H1 (cell line): ENCODE data around the gene SLC7A7. TPM values are rescaled to one million over a fixed set of nuclear protein-coding genes. Genes with fewer than 3 reads are reported as not detected.

Experiments used
- CTCF ChIA-PET: fragments of 300-600 bp; sonication (Branson Sonifier 250); formaldehyde crosslinking; loops from one replicate; lab custom pipeline; 2021; ENCODE audit not compliant: partially characterized antibody; lab: Charles Lee
- POLR2A ChIA-PET: fragments of 300-600 bp; sonication (Branson Sonifier 250); formaldehyde crosslinking; loops from one replicate; lab custom pipeline; 2021; ENCODE audit warnings: inconsistent platforms; ENCODE audit not compliant: partially characterized antibody; lab: Charles Lee
- DNase-seq, 2 experiments: peaks; one replicate each; pipeline versions ENCODE4 v3.0.0 to v3.0.0-alpha.2; 2010 to 2022; ENCODE audit warnings: low spot score in 2 of 2, low read depth in 1 of 2, mixed read lengths in 1 of 2
- FAIRE-seq: peaks from 2 replicates; lab custom pipeline; 2011; peaks lifted over from hg19 to GRCh38; lab: Jason Lieb, UNC
- H2AFZ ChIP-seq: 2 replicates; pipeline ENCODE4 v1.8.1; 2012; ENCODE audit warnings: low read length, inconsistent platforms
- H2AK5ac ChIP-seq: 2 replicates; pipeline ENCODE4 v1.6.1; 2013; ENCODE audit warnings: low read depth, low read length
- H2BK120ac ChIP-seq: replicated peaks from 2 replicates; pipeline ENCODE3; 2013; ENCODE audit warnings: low read depth, low read length, inconsistent platforms
- H2BK12ac ChIP-seq: 2 replicates; pipeline ENCODE4 v1.6.1; 2013; ENCODE audit warnings: low read depth, low read length
- H2BK15ac ChIP-seq: 2 replicates; pipeline ENCODE4 v1.6.1; 2013; ENCODE audit warnings: low read length
- H2BK20ac ChIP-seq: 2 replicates; pipeline ENCODE4 v1.6.1; 2013; ENCODE audit warnings: low read length
- H2BK5ac ChIP-seq: 2 replicates; pipeline ENCODE4 v1.6.1; 2013; ENCODE audit warnings: low read depth, low read length
- H3K14ac ChIP-seq: 2 replicates; pipeline ENCODE4 v1.6.1; 2013; ENCODE audit warnings: inconsistent platforms; ENCODE audit not compliant: insufficient read length
- H3K18ac ChIP-seq: 2 replicates; pipeline ENCODE4 v1.6.1; 2013; ENCODE audit warnings: low read length; ENCODE audit errors: extremely low read depth
- H3K23ac ChIP-seq: 2 replicates; pipeline ENCODE4 v1.6.1; 2013; ENCODE audit warnings: inconsistent platforms; ENCODE audit not compliant: insufficient read length
- H3K23me2 ChIP-seq: 2 replicates; pipeline ENCODE4 v1.6.1; 2013; ENCODE audit warnings: low read depth, low read length
- H3K27ac ChIP-seq: 2 replicates; pipeline ENCODE4 v1.6.1; 2011; ENCODE audit warnings: low read depth, low read length, inconsistent platforms
- H3K27me3 ChIP-seq, 4 experiments: replicated peaks in 1 of 4; 1 replicate in 1 of 4; 2 replicates in 3 of 4; pipeline versions ENCODE4 v1.6.1 to v1.8.1; 2011 to 2013; ENCODE audit warnings: low read length in 3 of 4, mild to moderate bottlenecking in 3 of 4, inconsistent platforms in 2 of 4, mixed read lengths in 2 of 4, moderate library complexity in 1 of 4; ENCODE audit not compliant: control insufficient read depth in 3 of 4, insufficient read depth in 3 of 4; ENCODE audit errors: extremely low read depth in 1 of 4
- H3K36me3 ChIP-seq, 4 experiments: 2 replicates each; pipeline versions ENCODE4 v1.6.1 to v1.8.1; 2011 to 2013; ENCODE audit warnings: mild to moderate bottlenecking in 4 of 4, low read length in 3 of 4, moderate library complexity in 2 of 4, control low read depth in 1 of 4, inconsistent platforms in 1 of 4; ENCODE audit not compliant: insufficient read depth in 4 of 4, control insufficient read depth in 2 of 4
- H3K4ac ChIP-seq: replicated peaks from 2 replicates; pipeline ENCODE3; 2013; ENCODE audit warnings: low read length, low read depth, mixed read lengths, inconsistent platforms; ENCODE audit not compliant: insufficient read length
- H3K4me1 ChIP-seq, 4 experiments: replicated peaks in 1 of 4; 1 replicate in 1 of 4; 2 replicates in 3 of 4; pipeline versions ENCODE4 v1.6.1 to v1.8.1; 2011 to 2013; ENCODE audit warnings: low read length in 3 of 4, inconsistent platforms in 2 of 4, mixed read lengths in 1 of 4; ENCODE audit not compliant: insufficient read depth in 4 of 4, control insufficient read depth in 3 of 4
- H3K4me2 ChIP-seq, 2 experiments: 2 replicates each; pipeline versions ENCODE4 v1.6.1 to v1.8.1; 2011 to 2013; ENCODE audit warnings: low read depth in 2 of 2, low read length in 2 of 2, control low read depth in 1 of 2, inconsistent platforms in 1 of 2, mild to moderate bottlenecking in 1 of 2; ENCODE audit not compliant: insufficient read depth in 1 of 2
- H3K4me3 ChIP-seq, 4 experiments: fragments of 200-600, 300-600 bp in 1 of 4; sonication (generic), shearing (Covaris generic), sonication (Bioruptor Twin) in 1 of 4; 2 replicates each; pipeline versions ENCODE4 v1.5.1 to v1.8.1; 2011 to 2016; ENCODE audit warnings: low read length in 4 of 4, low read depth in 3 of 4, control low read depth in 2 of 4, inconsistent platforms in 2 of 4, mild to moderate bottlenecking in 2 of 4, mixed read lengths in 1 of 4, moderate library complexity in 1 of 4; ENCODE audit not compliant: insufficient read depth in 2 of 4; ENCODE audit errors: extremely low read depth in 1 of 4
- H3K56ac ChIP-seq: replicated peaks from 2 replicates; pipeline ENCODE3; 2013; ENCODE audit warnings: low read depth, mild to moderate bottlenecking, mixed read lengths, low read length, inconsistent platforms; ENCODE audit not compliant: insufficient read length
- H3K79me1 ChIP-seq: 2 replicates; pipeline ENCODE4 v1.6.1; 2013; ENCODE audit warnings: low read depth, low read length, control low read depth
- H3K79me2 ChIP-seq, 2 experiments: 2 replicates each; pipeline versions ENCODE4 v1.6.1 to v1.8.1; 2012 to 2013; ENCODE audit warnings: low read length in 2 of 2, mild to moderate bottlenecking in 2 of 2, inconsistent platforms in 1 of 2; ENCODE audit not compliant: insufficient read depth in 2 of 2, control insufficient read depth in 1 of 2
- H3K9ac ChIP-seq, 4 experiments: replicated peaks in 1 of 4; 1 replicate in 1 of 4; 2 replicates in 3 of 4; pipeline versions ENCODE4 v1.6.1 to v1.8.1; 2011 to 2013; ENCODE audit warnings: low read depth in 3 of 4, low read length in 3 of 4, control low read depth in 2 of 4, mild to moderate bottlenecking in 2 of 4, moderate library complexity in 2 of 4, inconsistent platforms in 1 of 4; ENCODE audit errors: extremely low read depth in 1 of 4
- H3K9me3 ChIP-seq, 2 experiments: 2 replicates each; pipeline versions ENCODE4 v1.6.1 to v1.8.1; 2012 to 2013; ENCODE audit warnings: mild to moderate bottlenecking in 2 of 2, moderate library complexity in 2 of 2, control low read depth in 1 of 2, inconsistent platforms in 1 of 2, low read depth in 1 of 2, low read length in 1 of 2, mixed read lengths in 1 of 2; ENCODE audit not compliant: insufficient read depth in 2 of 2
- H4K20me1 ChIP-seq, 2 experiments: replicated peaks in 1 of 2; 2 replicates each; pipeline versions ENCODE3 to v1.8.1; 2011 to 2013; ENCODE audit warnings: inconsistent platforms in 2 of 2, low read length in 2 of 2, mild to moderate bottlenecking in 1 of 2; ENCODE audit not compliant: insufficient read depth in 2 of 2, control insufficient read depth in 1 of 2
- H4K5ac ChIP-seq: 2 replicates; pipeline ENCODE4 v1.6.1; 2013; ENCODE audit warnings: low read length, low read depth, mixed read lengths, inconsistent platforms; ENCODE audit not compliant: insufficient read length
- H4K8ac ChIP-seq: 2 replicates; pipeline ENCODE4 v1.8.0; 2013; ENCODE audit warnings: mild to moderate bottlenecking, moderate library complexity, low read length, inconsistent platforms; ENCODE audit not compliant: insufficient read depth; ENCODE audit errors: extremely low read depth
- H4K91ac ChIP-seq: replicated peaks from 2 replicates; pipeline ENCODE3; 2013; ENCODE audit warnings: low read length, mixed read lengths, inconsistent platforms; ENCODE audit not compliant: insufficient read length
- ASH2L ChIP-seq: fragments of 200-600, 300-600 bp; sonication (generic); IDR thresholded peaks from one replicate; pipeline ENCODE4 v1.7.1; 2017; ENCODE audit warnings: low read length
- CBX5 ChIP-seq: fragments of 300-800, 300-1000 bp; sonication (generic); IDR thresholded peaks from 2 replicates; pipeline ENCODE4 v1.7.1; 2016; ENCODE audit warnings: antibody characterized with exemption, low read length, low read depth
- CBX8 ChIP-seq: fragments of 300-800, 300-1000 bp; sonication (generic); IDR thresholded peaks from 2 replicates; pipeline ENCODE4 v1.7.1; 2016; ENCODE audit warnings: low read depth, low read length, borderline replicate concordance
- CHD2 ChIP-seq: IDR thresholded peaks from 2 replicates; pipeline ENCODE4 v1.6.1; 2012; ENCODE audit warnings: low read length, improper control_type of control experiment
- HDAC2 ChIP-seq, 2 experiments: fragments of 300-600 bp in 1 of 2; sonication (generic) in 1 of 2; IDR thresholded peaks; 2 replicates each; pipeline ENCODE4 v1.6.1; 2011 to 2012; ENCODE audit warnings: low read depth in 2 of 2, low read length in 2 of 2, mild to moderate bottlenecking in 2 of 2, moderate library complexity in 2 of 2, borderline replicate concordance in 1 of 2, inconsistent platforms in 1 of 2
- JUND ChIP-seq: IDR thresholded peaks from 2 replicates; pipeline ENCODE4 v1.6.1; 2011; ENCODE audit warnings: mild to moderate bottlenecking, improper control_type of control experiment, low read length
- NANOG ChIP-seq: IDR thresholded peaks from 2 replicates; pipeline ENCODE4 v1.6.1; 2011; ENCODE audit warnings: low read length, low read depth, mild to moderate bottlenecking, inconsistent platforms; ENCODE audit not compliant: insufficient read depth, poor library complexity, severe bottlenecking
- RAD21 ChIP-seq, 2 experiments: IDR thresholded peaks in 1 of 2; conservative IDR thresholded peaks in 1 of 2; 2 replicates each; pipeline ENCODE4 v1.6.1; 2011; ENCODE audit warnings: low read depth in 2 of 2, low read length in 2 of 2, improper control_type of control experiment in 1 of 2, inconsistent platforms in 1 of 2, mild to moderate bottlenecking in 1 of 2, moderate library complexity in 1 of 2
- SIX5 ChIP-seq: IDR thresholded peaks from 2 replicates; pipeline ENCODE4 v1.6.1; 2011; ENCODE audit warnings: mild to moderate bottlenecking, low read depth, low read length
- TBP ChIP-seq: IDR thresholded peaks from 2 replicates; pipeline ENCODE4 v1.6.1; 2011; ENCODE audit warnings: low read depth, low read length, improper control_type of control experiment
- WGBS, 2 experiments: shearing (Covaris generic) in 1 of 2; methylation state at CpG; one replicate each; pipeline versions ENCODE4 v1.1.6 to v1.1.7; 2013 to 2015; ENCODE audit warnings: low lambda C conversion rate in 2 of 2, mixed read lengths in 2 of 2, inconsistent platforms in 1 of 2, low coverage in 1 of 2, missing lambda C conversion rate in 1 of 2; ENCODE audit not compliant: insufficient replicate concordance in 2 of 2, insufficient coverage in 1 of 2, insufficient read length in 1 of 2; ENCODE audit errors: extremely low coverage in 1 of 2, missing lambda C conversion rate in 1 of 2; 5-methylcytosine and 5-hydroxymethylcytosine counted together
- polyA plus RNA-seq, 7 experiments: library from polyadenylated mRNA; depleted of rRNA in 3 of 7; stranded (reverse) in 5 of 7; unstranded in 2 of 7; fragments of >200 nt in 5 of 7; fragments of 200-250 nt in 2 of 7; gene quantifications; 1 replicate in 5 of 7; 2 replicates in 1 of 7; 4 replicates in 1 of 7; pipeline versions ENCODE4 v1.2.1 to v1.2.3, GENCODE V29; 2011 to 2013; ENCODE audit warnings: missing spikeins in 2 of 7, mixed read lengths in 2 of 7
- total RNA-seq: library from RNA; stranded (reverse); fragmentation: NEBNext Ultra II Directional; extraction: Animal tissue kit (Norgen Biotek cat#: 25700); gene quantifications from 2 replicates; pipeline ENCODE4 v1.2.1, GENCODE V29; 2021

The SLC7A7 gene
- total and polyA plus RNA-seq, 2 of the 8 experiments (the other 6 are each of a cell fraction or from before 2014, with no cell fraction given): 5.8 to 14.9 TPM

DNA sequence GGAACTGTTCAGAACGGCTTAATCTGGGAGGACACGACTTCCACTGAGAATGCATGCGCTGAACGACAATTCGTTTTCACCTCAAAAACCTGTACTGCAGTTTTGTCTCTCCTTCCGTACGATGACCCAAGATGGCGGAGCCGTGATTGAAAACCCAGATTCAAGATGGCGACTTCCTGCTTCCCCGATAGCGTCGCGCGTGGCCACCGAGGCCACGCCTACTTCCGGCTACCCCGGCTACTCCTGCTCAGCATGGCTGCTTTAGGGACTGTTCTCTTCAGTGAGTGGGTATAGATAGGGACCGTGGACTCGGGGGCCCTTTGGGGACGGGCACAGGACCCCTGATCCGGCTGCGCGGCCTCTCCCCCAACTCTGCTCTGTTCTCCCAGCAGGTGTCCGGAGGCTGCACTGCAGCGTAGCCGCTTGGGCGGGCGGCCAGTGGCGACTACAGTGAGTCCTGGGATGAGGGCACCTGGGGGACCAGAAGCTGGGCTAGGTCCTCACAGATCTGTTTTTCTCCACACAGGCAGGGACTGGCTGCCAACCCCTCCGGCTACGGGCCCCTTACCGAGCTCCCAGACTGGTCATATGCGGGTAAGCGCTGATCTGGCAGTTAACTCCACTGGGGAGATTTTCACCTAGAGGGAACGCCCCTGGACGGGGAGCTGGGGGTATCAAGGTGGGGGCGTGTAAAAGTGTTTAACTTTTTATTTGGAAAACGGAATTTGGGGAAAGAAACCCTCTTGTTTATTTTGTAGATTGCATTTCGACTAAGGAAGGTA, 14.6 kb upstream of the SLC7A7 start, which contains the start of gene MRPL52:
TSS of gene MRPL52 (plus strand) at position 227 of the 782 bp plus-strand sequence. CDS start at position 253, 26 bp downstream.
- Histone ChIP-seq H3K23me2 (no peaks in the 10 kb centered on the region), H4K91ac (peak within 1 kb of the TSS; percentile 72), H3K56ac (peak within 1 kb of the TSS; percentile 34), H3K4me1 (peaks cover 0 to 5% (median 0%) of the 10 kb centered on the region in 4 experiments; a peak in 2 of 7 replicates), H3K9ac (peak within 1 kb of the TSS; percentile 52 to 78 (median 72)), H3K14ac (no peak within 1 kb of the TSS), H3K18ac (0 out of 2 replicates have a peak within 1 kb of the TSS, but pooled peaks have one; percentile 39), H4K20me1 (no peaks in the 10 kb centered on the region), H2BK15ac (no peak within 1 kb of the TSS), H2BK12ac (peak within 1 kb of the TSS; percentile 20; the same call in 1 of the 2 replicates), H2BK120ac (no peak within 1 kb of the TSS), H2AK5ac (no peak within 1 kb of the TSS), H3K79me2 (peaks cover 0 to 12% of the 10 kb centered on the region in 2 experiments; a peak in 3 of 4 replicates), H2AFZ (peak within 1 kb of the TSS; percentile 69), H3K4ac (peak within 1 kb of the TSS; percentile 61), H3K23ac (no peak within 1 kb of the TSS), H3K27ac (peak within 1 kb of the TSS; percentile 43; the same call in 1 of the 2 replicates), H3K4me3 (peak within 1 kb of the TSS; percentile 86 to 89 (median 88)), H3K36me3 (peaks cover 5 to 21% (median 13%) of the 10 kb centered on the region in 4 experiments; a peak in 7 of 8 replicates), H3K79me1 (no peaks in the 10 kb centered on the region; the same call in 1 of the 2 replicates), H2BK5ac (peak within 1 kb of the TSS; percentile 37), H2BK20ac (no peak within 1 kb of the TSS), H3K9me3 (no peaks in the 10 kb centered on the region), H4K5ac (peak within 1 kb of the TSS; percentile 47), H3K27me3 (no peaks in the 10 kb centered on the region), H3K4me2 (peak within 1 kb of the TSS; percentile 39 to 65), H4K8ac (peak within 1 kb of the TSS; percentile 97)
- DNase-seq (peak in 1 of 2 experiments; percentile 80), FAIRE-seq (no peak)
- WGBS, 2 experiments: 4% methylated on average over 41 of the region's 41 CpGs; no CpG with 5 or more reads in 1 of the 2 experiments
- ChIA-PET POLR2A (interaction anchor here (0.6 to 16.3 kb wide), 9 partner anchors 7 to 90 kb away, joined by 3 to 203 read pairs (median 5); partner anchors contain the start of genes LRP10, MMP14 and OXA1L), CTCF (interaction anchor here (0.9 to 53.1 kb wide), 6 partner anchors 29 to 260 kb away, joined by 3 to 1562 read pairs (median 4); partner anchors contain the start of genes LRP10, MMP14 and REM2)
- TF ChIP-seq ASH2L (peak; percentile 82), RAD21 (IDR thresholded peaks at IDR 0.05 in 1 of 2, conservative IDR thresholded peaks at IDR 0.05 in 1 of 2; ENCODE audit: low read depth in 2 of 2, low read length in 2 of 2) (no peak), TBP (0 out of 2 replicates have a peak, but pooled peaks have one; percentile 12), HDAC2 (IDR thresholded peaks at IDR 0.05; ENCODE audit: borderline replicate concordance in 1 of 2, low read depth in 2 of 2, low read length in 2 of 2) (peak; percentile 63 to 82; a peak in 2 of 4 replicates), CHD2 (peak; percentile 48; the same call in 1 of the 2 replicates), CBX8 (no peak), NANOG (no peak), SIX5 (peak; percentile 12; the same call in 1 of the 2 replicates), CBX5 (no peak), JUND (no peak)
